ENCODE data around the gene NEUROG1. TPM values are rescaled to one million over a fixed set of nuclear protein-coding genes. Genes with fewer than 3 reads are reported as not detected.

Gene NEUROG1
- not detected for total RNA-seq
- long read RNA-seq = 0 reads

- H3K27ac ChIP-seq = no peak within 1 kb of the TSS
- ATAC-seq = peak; percentile 13
- H3K9me3 ChIP-seq = no peaks in the 10 kb centered on the region
- TF ChIP-seq CTCF (IDR thresholded peaks at IDR 0.05) = no peak
- H3K4me1 ChIP-seq = peaks cover 10% of the 10 kb centered on the region
- peaks cover 96% of the 10 kb centered on the region for H3K27me3 ChIP-seq
- no peak within 1 kb of the TSS for H3K4me3 ChIP-seq
- intact Hi-C loops (cut with DNase I) = no loop called here
- no peak for DNase-seq
- H3K36me3 ChIP-seq = no peaks in the 10 kb centered on the region
Measured at GRCh38 chr5:135535820-135536801, at the start of gene NEUROG1. Gene NEUROG1 (minus strand): TSS chr5:135535964. CDS start chr5:135535690, 274 bp downstream.

GRCh38 chr5:135584918-135585317 is 49.2 kb upstream of the NEUROG1 start:
- no peak overlapping the region for H3K4me3 ChIP-seq
- H3K36me3 ChIP-seq = no peaks in the 10 kb centered on the region
- no peak for TF ChIP-seq CTCF (IDR thresholded peaks at IDR 0.05)
- DNase-seq = no peak
- intact Hi-C loops (cut with DNase I) = no loop called here
- H3K27me3 ChIP-seq = peaks cover 24% of the 10 kb centered on the region
- no peaks in the 10 kb centered on the region for H3K4me1 ChIP-seq
- H3K9me3 ChIP-seq = no peaks in the 10 kb centered on the region
- no peak overlapping the region for H3K27ac ChIP-seq
- no peak for ATAC-seq

- no peak for TF ChIP-seq CTCF (IDR thresholded peaks at IDR 0.05)
- ATAC-seq = no peak
Measured at GRCh38 chr5:135584276-135584675, 48.5 kb upstream of the NEUROG1 start.

GRCh38 chr5:135582099-135582781 is 46.5 kb upstream of the NEUROG1 start:
- intact Hi-C loops (cut with DNase I) = no loop called here
- Histone ChIP-seq H3K4me3 (no peak overlapping the region), H3K27ac (no peak overlapping the region), H3K36me3 (no peaks in the 10 kb centered on the region), H3K4me1 (no peaks in the 10 kb centered on the region), H3K9me3 (no peaks in the 10 kb centered on the region), H3K27me3 (peaks cover 49% of the 10 kb centered on the region)
- ATAC-seq = no peak
- TF ChIP-seq CTCF (IDR thresholded peaks at IDR 0.05) = no peak
- DNase-seq = no peak

More at GRCh38 chr5:135584276-135584675, 48.5 kb upstream of the NEUROG1 start:
- Histone ChIP-seq H3K4me1 (no peaks in the 10 kb centered on the region), H3K9me3 (no peaks in the 10 kb centered on the region), H3K36me3 (no peaks in the 10 kb centered on the region), H3K27me3 (peaks cover 29% of the 10 kb centered on the region), H3K27ac (no peak overlapping the region), H3K4me3 (no peak overlapping the region)
- intact Hi-C loops (cut with DNase I) = no loop called here
- DNase-seq = no peak

GRCh38 chr5:135578685-135579341 is 43.0 kb upstream of the NEUROG1 start, which contains the start of gene CXCL14:
Gene CXCL14 (minus strand): TSS chr5:135578991. CDS start chr5:135578778, 213 bp downstream.
- H3K4me3 ChIP-seq = no peak within 1 kb of the TSS
- H3K27ac ChIP-seq = no peak within 1 kb of the TSS
- no peak for TF ChIP-seq CTCF (IDR thresholded peaks at IDR 0.05)
- no peaks in the 10 kb centered on the region for H3K9me3 ChIP-seq
- intact Hi-C loops (cut with DNase I) = no loop called here
- DNase-seq (peak; percentile 71), ATAC-seq (peak; percentile 63)
- H3K36me3 ChIP-seq = no peaks in the 10 kb centered on the region
- no peaks in the 10 kb centered on the region for H3K4me1 ChIP-seq
- peaks cover 59% of the 10 kb centered on the region for H3K27me3 ChIP-seq

Measured in upper lobe of right lung (tissue), 1 donor.